Measurements from ENCODE around the gene YIPF2.
"Not testable (repeated sequence)": the region's sequence is repeated elsewhere in the genome, so short reads cannot be mapped to it uniquely, and the experiment has no call there.

Gene YIPF2
- 12.0 to 47.1 (median 30.4) reads per million in 18 experiments for total RNA-seq

GRCh38 chr19:10928563-10929401 lies at the start of gene YIPF2, which contains the start of gene TIMM29:
YIPF2 (minus strand) TSS chr19:10928639; CDS start chr19:10928410, 229 bp downstream.
TIMM29 (plus strand) TSS chr19:10928811; CDS start chr19:10928823, 12 bp downstream.
- DNase-seq = peak; percentile 99

GRCh38 chr19:10977742-10978092 lies 49.3 kb upstream of the YIPF2 start:
- DNase-seq = peak in 1 of 2 donors; percentile 4

- DNase-seq = no peak
Observed at GRCh38 chr19:10976131-10976892, 47.9 kb upstream of the YIPF2 start.

- no peak for DNase-seq
Observed at GRCh38 chr19:10975374-10976130, 47.1 kb upstream of the YIPF2 start.

- no peak for DNase-seq
Observed at GRCh38 chr19:10971107-10971726, 42.8 kb upstream of the YIPF2 start.

- no peak for DNase-seq
Observed at GRCh38 chr19:10968527-10969135, 40.2 kb upstream of the YIPF2 start.

GRCh38 chr19:10966809-10967208 lies 38.4 kb upstream of the YIPF2 start:
- DNase-seq = no peak

GRCh38 chr19:10965398-10965797 lies 37.0 kb upstream of the YIPF2 start:
- no peak for DNase-seq

- DNase-seq = no peak
Observed at GRCh38 chr19:10964903-10965302, 36.5 kb upstream of the YIPF2 start.

GRCh38 chr19:10963865-10964264 lies 35.4 kb upstream of the YIPF2 start:
- DNase-seq = no peak

- no peak for DNase-seq
Observed at GRCh38 chr19:10962863-10963262, 34.4 kb upstream of the YIPF2 start.

- peak in 1 of 2 donors; percentile 19 for DNase-seq
Observed at GRCh38 chr19:10961073-10961860, 32.8 kb upstream of the YIPF2 start.

GRCh38 chr19:10960314-10961072 lies 32.1 kb upstream of the YIPF2 start, which contains the start of gene SMARCA4:
SMARCA4 (plus strand) TSS chr19:10961030; CDS start chr19:10984152, 23,122 bp downstream.
- peak; percentile 98 to 99 for DNase-seq

GRCh38 chr19:10959277-10959968 lies 31.0 kb upstream of the YIPF2 start:
- DNase-seq = not testable (repeated sequence)

- no peak for DNase-seq
Observed at GRCh38 chr19:10952809-10953208, 24.4 kb upstream of the YIPF2 start.

- no peak for DNase-seq
Observed at GRCh38 chr19:10946958-10947657, 18.7 kb upstream of the YIPF2 start.

GRCh38 chr19:10945264-10945663 lies 16.8 kb upstream of the YIPF2 start:
- DNase-seq = no peak

GRCh38 chr19:10943412-10943811 lies 15.0 kb upstream of the YIPF2 start:
- DNase-seq = not testable (repeated sequence)

GRCh38 chr19:10941649-10942048 lies 13.2 kb upstream of the YIPF2 start:
- DNase-seq = not testable (repeated sequence)

Data from inflammatory macrophage (primary cell).